Neural cell (in vitro differentiated cells): Measurements from ENCODE around the gene CCDC83.

Experiments used
- EP300 ChIP-seq: fragments of 450-650 bp; conservative IDR thresholded peaks from 2 replicates; pipeline ENCODE4 v1.6.1; 2014; ENCODE audit warnings: antibody characterized with exemption, mild to moderate bottlenecking, moderate library complexity; ENCODE audit not compliant: poor library complexity, severe bottlenecking
- POLR2AphosphoS5 ChIP-seq: IDR thresholded peaks from 2 replicates; pipeline ENCODE4 v1.6.1; 2012
- TF ChIP-seq, protein P1 (sequence below): IDR thresholded peaks from 2 replicates; pipeline ENCODE4 v1.6.1; 2012; ENCODE audit warnings: borderline replicate concordance
- TF ChIP-seq, protein P2 (sequence below): fragments of 450-650 bp; IDR thresholded peaks from 2 replicates; pipeline ENCODE4 v1.5.1; 2014; ENCODE audit warnings: antibody characterized with exemption, mild to moderate bottlenecking, moderate library complexity; ENCODE audit not compliant: poor library complexity, severe bottlenecking

DNA sequence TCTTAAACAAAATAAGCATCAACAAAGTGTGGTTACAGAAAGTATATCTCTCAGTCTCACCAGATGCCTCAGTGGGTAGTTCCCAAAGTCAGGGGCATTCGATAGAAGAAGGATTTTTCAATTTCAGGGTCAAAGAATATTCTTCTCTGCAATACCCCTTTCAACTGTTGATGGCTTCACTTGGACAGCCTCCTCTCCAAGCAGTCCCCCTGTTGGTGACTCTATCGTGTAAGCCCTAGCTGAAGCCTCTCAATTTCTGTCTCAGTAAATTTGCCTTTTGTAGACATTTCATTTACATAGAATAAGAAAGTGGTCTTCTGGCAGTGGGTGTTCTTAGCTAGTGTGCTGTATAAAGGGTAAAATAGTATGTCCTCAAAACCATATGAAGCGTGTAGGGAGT, 11.3 kb upstream of the CCDC83 start:
- TF ChIP-seq EP300, result no peak
- TF ChIP-seq POLR2AphosphoS5, result no peak
- TF ChIP-seq, protein P1, sequence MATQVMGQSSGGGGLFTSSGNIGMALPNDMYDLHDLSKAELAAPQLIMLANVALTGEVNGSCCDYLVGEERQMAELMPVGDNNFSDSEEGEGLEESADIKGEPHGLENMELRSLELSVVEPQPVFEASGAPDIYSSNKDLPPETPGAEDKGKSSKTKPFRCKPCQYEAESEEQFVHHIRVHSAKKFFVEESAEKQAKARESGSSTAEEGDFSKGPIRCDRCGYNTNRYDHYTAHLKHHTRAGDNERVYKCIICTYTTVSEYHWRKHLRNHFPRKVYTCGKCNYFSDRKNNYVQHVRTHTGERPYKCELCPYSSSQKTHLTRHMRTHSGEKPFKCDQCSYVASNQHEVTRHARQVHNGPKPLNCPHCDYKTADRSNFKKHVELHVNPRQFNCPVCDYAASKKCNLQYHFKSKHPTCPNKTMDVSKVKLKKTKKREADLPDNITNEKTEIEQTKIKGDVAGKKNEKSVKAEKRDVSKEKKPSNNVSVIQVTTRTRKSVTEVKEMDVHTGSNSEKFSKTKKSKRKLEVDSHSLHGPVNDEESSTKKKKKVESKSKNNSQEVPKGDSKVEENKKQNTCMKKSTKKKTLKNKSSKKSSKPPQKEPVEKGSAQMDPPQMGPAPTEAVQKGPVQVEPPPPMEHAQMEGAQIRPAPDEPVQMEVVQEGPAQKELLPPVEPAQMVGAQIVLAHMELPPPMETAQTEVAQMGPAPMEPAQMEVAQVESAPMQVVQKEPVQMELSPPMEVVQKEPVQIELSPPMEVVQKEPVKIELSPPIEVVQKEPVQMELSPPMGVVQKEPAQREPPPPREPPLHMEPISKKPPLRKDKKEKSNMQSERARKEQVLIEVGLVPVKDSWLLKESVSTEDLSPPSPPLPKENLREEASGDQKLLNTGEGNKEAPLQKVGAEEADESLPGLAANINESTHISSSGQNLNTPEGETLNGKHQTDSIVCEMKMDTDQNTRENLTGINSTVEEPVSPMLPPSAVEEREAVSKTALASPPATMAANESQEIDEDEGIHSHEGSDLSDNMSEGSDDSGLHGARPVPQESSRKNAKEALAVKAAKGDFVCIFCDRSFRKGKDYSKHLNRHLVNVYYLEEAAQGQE, result no peak
- TF ChIP-seq, protein P2, sequence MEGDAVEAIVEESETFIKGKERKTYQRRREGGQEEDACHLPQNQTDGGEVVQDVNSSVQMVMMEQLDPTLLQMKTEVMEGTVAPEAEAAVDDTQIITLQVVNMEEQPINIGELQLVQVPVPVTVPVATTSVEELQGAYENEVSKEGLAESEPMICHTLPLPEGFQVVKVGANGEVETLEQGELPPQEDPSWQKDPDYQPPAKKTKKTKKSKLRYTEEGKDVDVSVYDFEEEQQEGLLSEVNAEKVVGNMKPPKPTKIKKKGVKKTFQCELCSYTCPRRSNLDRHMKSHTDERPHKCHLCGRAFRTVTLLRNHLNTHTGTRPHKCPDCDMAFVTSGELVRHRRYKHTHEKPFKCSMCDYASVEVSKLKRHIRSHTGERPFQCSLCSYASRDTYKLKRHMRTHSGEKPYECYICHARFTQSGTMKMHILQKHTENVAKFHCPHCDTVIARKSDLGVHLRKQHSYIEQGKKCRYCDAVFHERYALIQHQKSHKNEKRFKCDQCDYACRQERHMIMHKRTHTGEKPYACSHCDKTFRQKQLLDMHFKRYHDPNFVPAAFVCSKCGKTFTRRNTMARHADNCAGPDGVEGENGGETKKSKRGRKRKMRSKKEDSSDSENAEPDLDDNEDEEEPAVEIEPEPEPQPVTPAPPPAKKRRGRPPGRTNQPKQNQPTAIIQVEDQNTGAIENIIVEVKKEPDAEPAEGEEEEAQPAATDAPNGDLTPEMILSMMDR, result no peak
